GM18520 (cell line): ENCODE results near the gene GSE1.

ENCODE experiments used
- ATAC-seq: cut with Tn5 transposase; IDR thresholded peaks from one replicate; pipeline ENCODE4 v1.9.1; 2021; ENCODE audit not compliant: unreplicated experiment

Gene GSE1

GRCh38 chr16:85695196-85696128 lies 82.3 kb downstream of the GSE1 start:
- no peak for ATAC-seq

- ATAC-seq: no peak
These were observed 83.7 kb downstream of the GSE1 start for GRCh38 chr16:85696781-85697180.

- no peak for ATAC-seq
These were observed 84.3 kb downstream of the GSE1 start for GRCh38 chr16:85697431-85697830.

GRCh38 chr16:85698459-85698891 lies 85.4 kb downstream of the GSE1 start:
- no peak for ATAC-seq

- no peak for ATAC-seq
These were observed 85.9 kb downstream of the GSE1 start for GRCh38 chr16:85698935-85699558.

- no peak for ATAC-seq
These were observed 86.5 kb downstream of the GSE1 start for GRCh38 chr16:85699628-85700027.

- ATAC-seq: no peak
These were observed 90.9 kb downstream of the GSE1 start for GRCh38 chr16:85704011-85704410.

- no peak for ATAC-seq
These were observed 92.1 kb downstream of the GSE1 start for GRCh38 chr16:85704900-85705846.

- no peak for ATAC-seq
These were observed 93.4 kb downstream of the GSE1 start for GRCh38 chr16:85706449-85707034.

- no peak for ATAC-seq
These were observed 94.5 kb downstream of the GSE1 start for GRCh38 chr16:85707528-85708095.

- no peak for ATAC-seq
These were observed 95.2 kb downstream of the GSE1 start for GRCh38 chr16:85708338-85708737.

- ATAC-seq: no peak
These were observed 96.9 kb downstream of the GSE1 start for GRCh38 chr16:85709766-85710585.

- no peak for ATAC-seq
These were observed 97.6 kb downstream of the GSE1 start for GRCh38 chr16:85710732-85711131.

- no peak for ATAC-seq
These were observed 99.0 kb downstream of the GSE1 start for GRCh38 chr16:85711982-85712587.

- ATAC-seq: no peak
These were observed 99.7 kb downstream of the GSE1 start for GRCh38 chr16:85712801-85713200.

- no peak for ATAC-seq
These were observed 102.3 kb downstream of the GSE1 start for GRCh38 chr16:85715169-85716021.

GRCh38 chr16:85716022-85716679 lies 103.0 kb downstream of the GSE1 start:
- ATAC-seq: no peak

- no peak for ATAC-seq
These were observed 103.5 kb downstream of the GSE1 start for GRCh38 chr16:85716680-85717038.
